ENCODE results near the gene MAN1B1. TPM values are rescaled to one million over a fixed set of nuclear protein-coding genes. Genes with fewer than 3 reads are reported as not detected.

Gene MAN1B1
- total and polyA plus RNA-seq, 2 of the 8 experiments (the other 6 are each of a cell fraction or from before 2014, with no cell fraction given), result 33.7 to 36.3 TPM

GRCh38 chr9:137053944-137054931 is 32.5 kb upstream of the MAN1B1 start, which contains the start of gene ENTPD2:
ENTPD2 (minus strand) TSS chr9:137054061; CDS start chr9:137053997, 64 bp downstream.
- Histone ChIP-seq H2BK20ac (ENCODE audit: low read length) (no peak within 1 kb of the TSS), H3K4ac (replicated peaks; ENCODE audit: insufficient read length, low read depth, low read length) (no peak within 1 kb of the TSS), H2BK15ac (ENCODE audit: low read length) (peak within 1 kb of the TSS; percentile 88; the same call in 1 of the 2 replicates), H3K9me3 (ENCODE audit: insufficient read depth in 2 of 2, low read depth in 1 of 2, low read length in 1 of 2) (no peaks in the 10 kb centered on the region), H4K5ac (ENCODE audit: insufficient read length, low read depth, low read length) (no peak within 1 kb of the TSS), H2AFZ (ENCODE audit: low read length) (0 out of 2 replicates have a peak within 1 kb of the TSS, but pooled peaks have one; percentile 35), H3K4me1 (replicated peaks in 1 of 4; ENCODE audit: control insufficient read depth in 3 of 4, insufficient read depth in 4 of 4, low read length in 3 of 4) (peaks cover 0 to 18% (median 11%) of the 10 kb centered on the region in 4 experiments; a peak in 5 of 7 replicates), H4K8ac (ENCODE audit: extremely low read depth, insufficient read depth, low read length) (peak within 1 kb of the TSS; percentile 25; the same call in 1 of the 2 replicates), H3K4me3 (ENCODE audit: extremely low read depth in 1 of 4, insufficient read depth in 2 of 4, low read depth in 3 of 4, low read length in 4 of 4) (peak within 1 kb of the TSS; percentile 18 to 65 (median 31)), H3K23ac (ENCODE audit: insufficient read length) (no peak within 1 kb of the TSS), H3K18ac (ENCODE audit: extremely low read depth, low read length) (peak within 1 kb of the TSS; percentile 78), H3K36me3 (ENCODE audit: control insufficient read depth in 2 of 4, insufficient read depth in 4 of 4, low read length in 3 of 4) (no peaks in the 10 kb centered on the region), H3K56ac (replicated peaks; ENCODE audit: insufficient read length, low read depth, low read length) (no peak within 1 kb of the TSS), H2BK12ac (ENCODE audit: low read depth, low read length) (peak within 1 kb of the TSS; percentile 75; the same call in 1 of the 2 replicates), H3K23me2 (ENCODE audit: low read depth, low read length) (peaks cover 9% of the 10 kb centered on the region; the same call in 1 of the 2 replicates), H2BK120ac (replicated peaks; ENCODE audit: low read depth, low read length) (no peak within 1 kb of the TSS), H3K14ac (ENCODE audit: insufficient read length) (no peak within 1 kb of the TSS), H3K27ac (ENCODE audit: low read depth, low read length) (no peak within 1 kb of the TSS), H2AK5ac (ENCODE audit: low read depth, low read length) (peak within 1 kb of the TSS; percentile 75; the same call in 1 of the 2 replicates), H3K79me1 (ENCODE audit: low read depth, low read length) (no peaks in the 10 kb centered on the region), H3K4me2 (ENCODE audit: insufficient read depth in 1 of 2, low read depth in 2 of 2, low read length in 2 of 2) (peak within 1 kb of the TSS; percentile 62 to 65), H4K91ac (replicated peaks; ENCODE audit: insufficient read length, low read length) (no peak within 1 kb of the TSS), H3K9ac (replicated peaks in 1 of 4; ENCODE audit: extremely low read depth in 1 of 4, low read depth in 3 of 4, low read length in 3 of 4) (no peak within 1 kb of the TSS), H3K79me2 (ENCODE audit: control insufficient read depth in 1 of 2, insufficient read depth in 2 of 2, low read length in 2 of 2) (no peaks in the 10 kb centered on the region), H4K20me1 (replicated peaks in 1 of 2; ENCODE audit: control insufficient read depth in 1 of 2, insufficient read depth in 2 of 2, low read length in 2 of 2) (peaks cover 0 to 6% of the 10 kb centered on the region in 2 experiments), H3K27me3 (replicated peaks in 1 of 4; ENCODE audit: control insufficient read depth in 3 of 4, extremely low read depth in 1 of 4, insufficient read depth in 3 of 4, low read length in 3 of 4) (peaks cover 14 to 60% (median 47%) of the 10 kb centered on the region in 4 experiments), H2BK5ac (ENCODE audit: low read depth, low read length) (no peak within 1 kb of the TSS)
- DNase-seq (ENCODE audit: low read depth in 1 of 2, low spot score in 2 of 2) (peak in 1 of 2 experiments; percentile 74), FAIRE-seq (no peak)
- POLR2A ChIA-PET (ENCODE audit: partially characterized antibody), result interaction anchor here (0.9 to 1.3 kb wide), 3 partner anchors 10 to 187 kb away, joined by 3 read pairs; partner anchors contain the start of gene TUBB4B
- WGBS, 2 experiments (ENCODE audit: extremely low coverage in 1 of 2, insufficient coverage in 1 of 2, insufficient read length in 1 of 2, insufficient replicate concordance in 2 of 2, low coverage in 1 of 2, low lambda C conversion rate in 2 of 2, missing lambda C conversion rate in 1 of 2), result 34% methylated on average over 37 of the region's 90 CpGs; no CpG with 5 or more reads in 1 of the 2 experiments
- CTCF ChIA-PET (ENCODE audit: partially characterized antibody), result interaction anchor here (0.7 to 8.6 kb wide), 6 partner anchors 9 to 173 kb away, joined by 3 to 156 read pairs (median 4); partner anchors contain the start of genes RNF224 and SAPCD2
- TF ChIP-seq KDM4A (IDR thresholded peaks at IDR 0.05; ENCODE audit: low read depth, low read length, severe bottlenecking), result peak; percentile 55
- no peak for TF ChIP-seq SAP30 (IDR thresholded peaks at IDR 0.05; ENCODE audit: insufficient read depth, insufficient replicate concordance, low read length)
- no peak for TF ChIP-seq BCL11A (IDR thresholded peaks at IDR 0.05; ENCODE audit: low read depth in 2 of 2, low read length in 2 of 2)
- no peak for TF ChIP-seq ATF2 (IDR thresholded peaks at IDR 0.05; ENCODE audit: low read length)
- TF ChIP-seq POU5F1 (IDR thresholded peaks at IDR 0.05; ENCODE audit: low read depth, low read length), result no peak
- no peak for TF ChIP-seq RFX5 (IDR thresholded peaks at IDR 0.05; ENCODE audit: borderline replicate concordance, low read depth, low read length)
- TF ChIP-seq CBX5 (IDR thresholded peaks at IDR 0.05; ENCODE audit: low read depth, low read length), result no peak
- no peak for TF ChIP-seq TAF7 (optimal IDR thresholded peaks at IDR 0.05; ENCODE audit: borderline replicate concordance, low read depth, low read length)
